OCI-LY1 (cell line): ENCODE results near the gene VIPR2.
"Not testable (repeated sequence)": the region's sequence is repeated elsewhere in the genome, so short reads cannot be mapped to it uniquely, and the experiment has no call there.

Experiments used
- H2AFZ ChIP-seq: fragments of 200-600 bp; sonication (generic), shearing (Covaris generic); 2 replicates; pipeline ENCODE4 v1.6.0; 2014; ENCODE audit warnings: antibody characterized with exemption, mild to moderate bottlenecking, low read length
- H3F3A ChIP-seq: fragments of 200-600 bp; sonication (generic), shearing (Covaris generic); 2 replicates; pipeline ENCODE4 v1.6.0; 2014; ENCODE audit warnings: mild to moderate bottlenecking, antibody characterized with exemption, low read length, moderate library complexity; ENCODE audit not compliant: insufficient read depth
- H3K27ac ChIP-seq: fragments of 200-600 bp; sonication (generic); 2 replicates; pipeline ENCODE4 v1.5.1; 2014; ENCODE audit warnings: low read length, mixed run types, mild to moderate bottlenecking, low read depth; ENCODE audit not compliant: poor library complexity, severe bottlenecking
- H3K27me3 ChIP-seq: fragments of 200-600 bp; sonication (generic); 2 replicates; pipeline ENCODE4 v1.6.0; 2014; ENCODE audit warnings: antibody characterized with exemption, mild to moderate bottlenecking, low read length, moderate library complexity; ENCODE audit not compliant: insufficient read depth
- H3K36me3 ChIP-seq: fragments of 200-600 bp; sonication (generic); 2 replicates; pipeline ENCODE4 v1.6.1; 2014; ENCODE audit warnings: mild to moderate bottlenecking, antibody characterized with exemption, low read length, moderate library complexity, mixed read lengths; ENCODE audit not compliant: insufficient read depth
- H3K4me1 ChIP-seq: fragments of 200-600 bp; sonication (generic); 2 replicates; pipeline ENCODE4 v1.5.1; 2014; ENCODE audit warnings: mild to moderate bottlenecking, low read length, moderate library complexity; ENCODE audit not compliant: insufficient read depth, severe bottlenecking
- H3K4me2 ChIP-seq: fragments of 200-600 bp; sonication (generic), shearing (Covaris generic); 2 replicates; pipeline ENCODE4 v1.6.1; 2014; ENCODE audit warnings: low read length
- H3K4me3 ChIP-seq: fragments of 200-600 bp; sonication (generic); 2 replicates; pipeline ENCODE4 v1.5.1; 2014; ENCODE audit warnings: low read length, low read depth, mild to moderate bottlenecking, mixed read lengths; ENCODE audit not compliant: poor library complexity, severe bottlenecking
- H3K79me2 ChIP-seq: fragments of 200-600 bp; shearing (Covaris generic); 2 replicates; pipeline ENCODE4 v1.6.1; 2016; ENCODE audit warnings: mixed run types, low read length, mixed read lengths; ENCODE audit not compliant: insufficient read depth
- H3K9ac ChIP-seq: fragments of 200-600 bp; sonication (generic), shearing (Covaris generic); 2 replicates; pipeline ENCODE4 v1.6.1; 2014; ENCODE audit warnings: mild to moderate bottlenecking, low read length, mixed read lengths
- H3K9me2 ChIP-seq: fragments of 200-600 bp; sonication (generic), shearing (Covaris generic); 2 replicates; pipeline ENCODE4 v1.6.1; 2014; ENCODE audit warnings: low read depth, mild to moderate bottlenecking, low read length, mixed read lengths
- H3K9me3 ChIP-seq: fragments of 200-600 bp; shearing (Covaris generic); 2 replicates; pipeline ENCODE4 v1.6.1; 2014; ENCODE audit warnings: low read length, mixed read lengths
- H4K20me1 ChIP-seq: fragments of 200-600 bp; sonication (generic), shearing (Covaris generic); 2 replicates; pipeline ENCODE4 v1.6.0; 2016; ENCODE audit warnings: mild to moderate bottlenecking, low read length; ENCODE audit not compliant: insufficient read depth
- CTCF ChIP-seq: fragments of 200-600 bp; sonication (generic), shearing (Covaris generic); IDR thresholded peaks from 2 replicates; pipeline ENCODE4 v1.5.1; 2017; ENCODE audit warnings: mild to moderate bottlenecking, antibody characterized with exemption, low read length, moderate library complexity, mixed read lengths
- EZH2 ChIP-seq: fragments of 200-600 bp; sonication (generic), shearing (Covaris generic); IDR thresholded peaks from 2 replicates; pipeline ENCODE4 v1.8.0; 2017; ENCODE audit warnings: borderline replicate concordance, mixed run types, mild to moderate bottlenecking, antibody characterized with exemption, low read length, moderate library complexity, mixed read lengths

VIPR2 gene

GRCh38 chr7:159179241-159179640 is 34.6 kb upstream of the VIPR2 start:
- Histone ChIP-seq H3K4me2 (no peak overlapping the region), H3K36me3 (no peaks in the 10 kb centered on the region), H2AFZ (no peak overlapping the region), H3K9me3 (no peaks in the 10 kb centered on the region), H3K4me1 (no peaks in the 10 kb centered on the region), H3K27me3 (no peaks in the 10 kb centered on the region; the same call in 1 of the 2 replicates), H3F3A (no peaks in the 10 kb centered on the region), H4K20me1 (no peaks in the 10 kb centered on the region), H3K9me2 (no peaks in the 10 kb centered on the region), H3K27ac (no peak overlapping the region), H3K9ac (no peak overlapping the region), H3K4me3 (no peak overlapping the region), H3K79me2 (no peaks in the 10 kb centered on the region)
- TF ChIP-seq EZH2 (no peak), CTCF (no peak)

- H3F3A ChIP-seq: no peaks in the 10 kb centered on the region
- no peaks in the 10 kb centered on the region for H3K36me3 ChIP-seq
- no peak overlapping the region for H3K27ac ChIP-seq
- TF ChIP-seq CTCF: no peak
- TF ChIP-seq EZH2: no peak
- no peaks in the 10 kb centered on the region for H3K9me3 ChIP-seq
- no peak overlapping the region for H3K4me2 ChIP-seq
- H3K9ac ChIP-seq: no peak overlapping the region
- no peaks in the 10 kb centered on the region for H3K4me1 ChIP-seq
- no peaks in the 10 kb centered on the region for H4K20me1 ChIP-seq
- H3K79me2 ChIP-seq: no peaks in the 10 kb centered on the region
- no peaks in the 10 kb centered on the region; the same call in 1 of the 2 replicates for H3K27me3 ChIP-seq
- no peaks in the 10 kb centered on the region for H3K9me2 ChIP-seq
- no peak overlapping the region for H3K4me3 ChIP-seq
- no peak overlapping the region for H2AFZ ChIP-seq
Observed at GRCh38 chr7:159177284-159177953, 32.8 kb upstream of the VIPR2 start.

GRCh38 chr7:159175792-159176191 is 31.1 kb upstream of the VIPR2 start:
- TF ChIP-seq CTCF: no peak
- no peak for TF ChIP-seq EZH2
- Histone ChIP-seq H4K20me1 (no peaks in the 10 kb centered on the region), H3K4me1 (no peaks in the 10 kb centered on the region), H2AFZ (no peak overlapping the region), H3K36me3 (no peaks in the 10 kb centered on the region), H3F3A (no peaks in the 10 kb centered on the region), H3K9me2 (no peaks in the 10 kb centered on the region), H3K79me2 (no peaks in the 10 kb centered on the region), H3K9ac (no peak overlapping the region), H3K4me3 (no peak overlapping the region), H3K27me3 (no peaks in the 10 kb centered on the region; the same call in 1 of the 2 replicates), H3K27ac (no peak overlapping the region), H3K4me2 (no peak overlapping the region), H3K9me3 (no peaks in the 10 kb centered on the region)

- H2AFZ ChIP-seq, H3F3A ChIP-seq, H3K36me3 ChIP-seq, H3K4me2 ChIP-seq, H3K27ac ChIP-seq, H3K9ac ChIP-seq, H4K20me1 ChIP-seq, H3K4me1 ChIP-seq, H3K79me2 ChIP-seq, H3K9me2 ChIP-seq, H3K27me3 ChIP-seq, H3K4me3 ChIP-seq, H3K9me3 ChIP-seq: not testable (repeated sequence)
Observed at GRCh38 chr7:159175100-159175499, 30.4 kb upstream of the VIPR2 start.
